ENCODE data around the gene NR4A1.

Gene NR4A1

DNA sequence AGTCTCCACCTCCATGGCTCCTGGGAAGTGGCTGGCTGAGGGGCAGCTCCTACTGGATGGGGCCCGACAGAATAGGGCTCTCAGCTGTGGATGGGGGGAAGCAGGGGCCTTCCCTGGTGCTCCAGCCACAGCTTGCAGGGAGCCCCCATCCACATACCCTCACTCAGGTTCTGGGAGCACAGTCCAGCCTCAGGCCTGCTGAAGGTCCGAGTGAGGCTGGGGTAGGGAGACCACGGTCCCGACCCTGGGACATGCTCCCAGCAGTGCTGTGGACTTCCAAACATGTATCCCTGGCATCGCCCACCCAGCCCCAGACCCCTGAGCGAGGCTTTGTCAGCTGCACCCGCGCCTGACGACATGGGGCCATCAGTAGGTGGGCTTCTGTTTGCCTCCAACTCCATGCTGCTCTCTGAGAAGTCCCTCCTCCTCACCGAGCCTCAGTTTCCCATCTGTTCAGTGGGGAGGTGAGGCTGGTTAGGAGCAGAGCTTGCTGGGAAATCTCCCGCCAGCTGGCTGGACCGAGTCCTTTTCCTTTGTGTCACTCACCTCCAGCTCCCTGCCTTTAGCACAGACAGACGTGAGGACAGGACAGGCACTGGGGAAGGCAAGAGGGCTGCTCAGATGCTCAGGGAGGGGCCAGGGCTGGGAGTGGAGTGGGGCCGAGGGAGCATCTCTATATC is 9.4 kb downstream of the NR4A1 start:
- no peak for DNase-seq

DNA sequence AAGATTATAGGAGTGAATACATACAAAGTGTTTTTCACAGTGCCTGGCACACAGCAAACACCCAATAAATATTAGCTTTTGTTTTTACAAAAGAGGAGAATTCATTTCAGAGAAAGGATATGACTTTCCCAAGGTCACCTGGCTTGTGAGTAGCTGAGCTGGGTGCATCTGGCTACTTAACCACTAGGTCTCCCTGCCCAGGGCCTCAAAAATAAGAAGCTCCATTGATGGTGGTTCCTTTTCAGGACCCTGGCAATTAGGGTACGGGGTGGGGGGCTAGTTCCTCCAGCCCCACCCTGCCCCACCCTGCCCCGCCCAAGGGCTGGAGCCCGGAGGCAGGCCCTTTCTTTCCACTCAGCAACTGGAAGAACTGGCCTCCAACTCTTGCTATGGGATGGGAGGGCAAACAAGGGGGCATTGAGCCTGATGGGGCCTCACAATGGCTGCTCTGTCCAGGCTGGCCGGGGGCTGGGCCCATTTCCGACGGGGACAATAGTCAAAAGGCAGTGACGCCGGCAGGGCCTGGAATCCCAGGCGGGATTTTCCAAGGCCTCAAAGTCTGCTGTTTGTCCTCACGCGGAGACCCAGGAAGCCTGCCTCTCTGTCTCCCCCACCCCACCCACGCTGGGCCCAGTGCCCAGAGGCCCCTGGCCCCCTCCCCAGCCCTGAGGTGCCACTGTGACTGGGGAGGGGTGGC is 10.4 kb downstream of the NR4A1 start:
- DNase-seq = no peak

DNA sequence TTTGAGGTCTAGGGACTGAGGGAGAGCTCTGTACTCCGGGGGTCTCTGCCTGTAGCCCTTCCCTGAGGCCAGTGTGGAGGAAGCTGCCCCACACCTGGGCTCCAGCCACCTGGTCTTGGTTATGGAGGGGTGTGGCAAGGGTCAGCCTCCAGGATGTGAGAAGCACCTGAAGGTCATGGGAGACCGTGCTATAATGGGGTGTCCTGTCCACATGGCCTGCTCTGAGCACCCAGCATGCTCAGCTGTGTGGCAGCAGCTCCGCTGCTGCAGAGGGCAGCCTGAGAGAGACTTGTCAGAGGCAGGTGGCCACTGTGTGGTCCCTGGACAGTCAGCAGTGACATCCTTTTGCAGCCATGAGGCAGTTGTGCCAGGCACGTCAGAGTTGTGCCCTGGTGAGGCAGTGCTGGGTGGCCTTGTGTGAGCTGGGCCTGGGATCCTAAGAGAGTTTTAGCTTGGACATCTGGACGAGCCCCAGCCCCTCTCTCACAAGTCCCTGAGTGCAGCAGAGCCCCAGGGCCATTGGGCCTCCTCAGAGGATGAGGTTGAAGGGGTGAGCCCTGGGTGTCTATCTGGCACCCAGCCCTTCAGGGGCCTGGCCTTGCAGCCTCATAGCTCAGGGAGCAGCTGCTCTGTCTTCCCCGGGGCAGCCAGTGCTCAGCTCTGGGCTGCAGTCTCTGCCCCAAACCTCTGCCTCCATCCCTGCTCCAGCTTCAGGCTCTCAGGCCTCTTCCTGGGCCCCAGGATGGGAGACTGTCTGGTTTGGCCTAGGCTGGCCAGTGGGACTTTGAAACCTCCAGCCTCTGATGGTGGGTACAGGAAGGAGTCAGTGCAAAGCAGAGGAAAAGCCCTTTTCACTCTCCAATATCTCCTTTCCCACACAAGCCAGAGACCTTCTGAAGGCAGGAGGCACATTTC is 11.2 kb downstream of the NR4A1 start:
- no peak for DNase-seq

DNA sequence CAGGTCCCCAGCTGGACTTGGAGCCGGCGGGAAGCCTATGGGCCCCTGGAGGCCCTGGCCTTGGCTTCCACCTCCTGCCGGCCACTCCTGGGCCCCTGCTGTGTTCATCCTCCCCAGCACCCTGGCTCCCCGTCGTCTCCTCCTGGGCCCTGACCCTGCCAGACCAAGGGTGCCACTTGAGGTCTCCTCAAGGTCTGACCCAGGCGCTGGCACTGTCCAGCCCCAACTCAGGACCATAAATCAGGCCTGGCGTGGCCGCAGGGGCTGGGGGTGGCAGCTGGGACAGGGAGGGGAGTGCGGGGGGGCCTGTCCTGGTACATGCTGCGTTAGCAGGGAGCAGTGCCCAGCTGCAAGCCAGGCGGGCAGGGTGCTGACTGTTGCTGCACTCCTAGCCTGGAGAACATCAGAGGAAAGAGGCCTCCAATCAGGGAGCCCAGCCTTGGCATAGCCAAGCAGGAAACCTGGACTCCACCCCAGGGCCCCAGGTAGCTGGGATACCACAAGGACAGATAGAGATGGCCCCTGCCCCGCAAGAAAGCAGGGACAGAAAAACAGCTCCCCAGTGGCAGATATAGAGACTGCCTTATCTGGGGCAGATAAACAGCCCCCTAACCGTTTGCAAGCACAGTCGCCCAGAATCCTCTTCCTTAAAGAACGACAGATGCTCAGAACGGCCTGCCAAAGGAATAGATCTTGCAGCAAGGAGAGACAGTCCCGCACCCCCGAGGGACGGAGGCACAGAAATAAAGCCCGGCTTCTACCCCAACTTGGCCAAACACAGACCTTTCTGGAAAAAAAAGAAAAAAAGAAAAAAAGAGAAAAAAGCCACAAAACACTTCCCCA is 12.1 kb downstream of the NR4A1 start:
- peak; percentile 62 for DNase-seq

DNA sequence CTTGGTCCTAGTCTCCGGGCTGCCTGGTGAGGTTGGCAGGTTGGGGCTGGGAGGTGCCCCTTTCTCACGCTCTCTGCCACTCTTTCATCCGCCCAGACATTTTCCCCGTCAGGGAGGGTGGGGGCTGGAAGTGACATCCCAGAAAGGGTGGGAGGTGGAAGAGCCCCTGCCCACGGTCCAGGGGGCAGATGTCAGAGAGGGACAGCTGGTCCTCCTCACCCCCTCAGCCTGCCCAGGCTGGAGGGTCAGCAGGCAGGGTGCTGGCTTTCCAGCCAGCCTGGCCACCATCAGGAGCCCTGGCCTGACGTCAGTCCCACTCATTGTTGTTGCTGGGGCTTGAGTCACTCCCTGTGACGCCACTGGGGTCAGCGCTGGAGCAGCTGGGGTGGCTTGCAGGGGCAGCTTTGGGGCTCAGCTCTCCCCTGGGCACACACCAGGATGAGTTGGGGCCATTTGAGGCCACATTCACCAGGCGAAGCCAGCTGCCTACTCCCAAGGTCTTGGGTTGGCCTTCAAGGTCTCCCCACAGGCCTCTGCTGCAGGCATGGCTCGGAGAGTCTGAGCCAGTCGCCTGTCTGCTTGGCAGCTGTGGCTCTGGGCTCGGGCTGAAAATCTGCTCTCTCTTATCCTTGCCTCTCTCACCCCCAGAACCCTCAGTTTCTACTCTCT is 12.9 kb downstream of the NR4A1 start:
- no peak for DNase-seq

DNA sequence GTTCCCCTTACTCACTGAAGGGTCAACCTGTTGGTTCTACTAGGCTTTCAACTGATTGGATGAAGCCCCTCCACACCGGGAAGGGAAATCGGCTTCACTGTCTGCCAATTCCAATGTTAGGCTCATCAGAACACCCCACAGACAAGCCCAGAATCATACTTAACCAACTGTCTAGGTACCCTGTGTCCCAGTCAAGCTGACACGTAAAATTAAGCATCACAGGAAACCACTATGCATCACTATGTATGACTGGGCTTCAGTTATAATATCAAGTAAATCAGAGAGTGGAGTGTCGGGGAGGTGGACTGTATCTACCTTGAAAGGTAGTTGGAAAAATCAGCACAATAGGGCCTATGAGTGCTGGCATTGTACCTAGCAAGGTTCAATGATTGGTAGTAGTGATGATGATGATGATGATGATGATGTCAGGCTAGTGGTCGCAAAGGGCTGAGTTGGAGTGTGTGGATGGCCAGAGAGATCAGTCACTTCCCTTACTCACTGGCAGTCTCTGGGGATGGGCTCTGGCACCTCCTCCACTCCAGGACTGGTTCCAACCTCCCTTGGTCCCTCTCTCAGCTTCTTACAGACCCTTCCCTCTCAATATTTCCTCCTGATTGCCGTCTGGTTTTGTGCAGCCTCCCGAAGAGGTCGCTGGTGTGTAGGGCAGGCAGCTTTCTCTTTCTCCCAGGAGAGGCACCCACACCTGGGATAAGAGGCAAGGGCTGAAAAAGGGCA is 15.3 kb downstream of the NR4A1 start:
- no peak for DNase-seq

DNA sequence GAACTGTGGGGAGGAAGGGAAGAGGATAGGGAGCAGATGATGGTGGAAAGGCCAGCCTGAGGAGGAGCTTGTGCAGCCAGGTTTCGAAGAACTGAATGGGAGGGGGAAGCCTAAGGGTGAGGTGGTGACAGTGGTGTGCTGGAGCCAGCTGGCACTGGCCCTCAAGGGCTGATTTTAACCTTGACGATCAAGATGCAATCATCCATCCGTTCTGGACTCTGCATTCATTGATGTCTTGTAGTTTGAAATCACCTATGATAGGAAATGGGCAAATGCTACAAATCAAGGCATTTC is 15.8 kb downstream of the NR4A1 start:
- no peak for DNase-seq

DNA sequence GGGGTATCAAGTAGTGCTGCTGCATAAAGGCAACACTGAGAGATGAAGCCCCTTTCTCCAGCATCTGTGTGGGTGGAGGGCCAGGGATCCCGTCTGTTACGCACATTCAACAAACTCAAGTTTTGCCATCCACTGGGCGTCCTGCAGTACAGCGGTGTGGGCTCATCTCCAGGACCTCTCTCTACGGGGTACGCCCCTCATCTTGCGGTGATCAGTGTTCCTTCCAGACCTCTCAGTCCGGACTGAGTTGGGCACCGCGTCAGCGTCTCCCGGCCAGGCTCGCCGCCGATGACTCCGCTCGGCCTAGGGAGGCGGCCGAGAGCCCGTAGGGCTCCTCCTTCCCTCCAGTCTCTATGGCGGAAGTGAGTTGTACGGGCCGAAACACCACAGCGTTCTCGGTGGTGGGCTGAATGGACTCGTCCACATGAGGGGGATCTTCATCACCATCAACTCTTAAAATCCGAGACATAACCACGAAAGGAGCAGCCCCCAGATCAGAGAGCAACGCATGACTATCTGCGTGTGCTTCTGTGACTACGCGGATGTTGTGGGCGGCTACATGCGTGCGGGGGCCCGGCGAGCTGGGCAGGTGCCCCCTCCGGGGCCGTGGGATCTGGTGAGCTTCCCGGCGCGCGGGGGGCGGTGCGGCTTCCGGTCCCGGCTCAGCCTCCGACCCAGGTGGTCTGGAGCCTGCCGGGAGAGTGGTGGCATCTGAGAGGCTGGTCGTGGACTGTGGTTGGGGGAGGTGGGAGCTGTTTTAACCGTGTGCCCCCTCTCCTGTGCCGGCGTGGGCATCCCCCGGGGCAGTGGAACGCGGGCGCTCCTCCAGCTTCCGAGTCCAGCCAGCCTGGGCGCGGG is 18.3 kb downstream of the NR4A1 start, which contains the start of gene ATG101:
TSS of gene ATG101 (plus strand) at position 652 of the 858 bp plus-strand sequence. CDS start 3,673 bp downstream, outside the sequence.
- DNase-seq = peak; percentile 98

DNA sequence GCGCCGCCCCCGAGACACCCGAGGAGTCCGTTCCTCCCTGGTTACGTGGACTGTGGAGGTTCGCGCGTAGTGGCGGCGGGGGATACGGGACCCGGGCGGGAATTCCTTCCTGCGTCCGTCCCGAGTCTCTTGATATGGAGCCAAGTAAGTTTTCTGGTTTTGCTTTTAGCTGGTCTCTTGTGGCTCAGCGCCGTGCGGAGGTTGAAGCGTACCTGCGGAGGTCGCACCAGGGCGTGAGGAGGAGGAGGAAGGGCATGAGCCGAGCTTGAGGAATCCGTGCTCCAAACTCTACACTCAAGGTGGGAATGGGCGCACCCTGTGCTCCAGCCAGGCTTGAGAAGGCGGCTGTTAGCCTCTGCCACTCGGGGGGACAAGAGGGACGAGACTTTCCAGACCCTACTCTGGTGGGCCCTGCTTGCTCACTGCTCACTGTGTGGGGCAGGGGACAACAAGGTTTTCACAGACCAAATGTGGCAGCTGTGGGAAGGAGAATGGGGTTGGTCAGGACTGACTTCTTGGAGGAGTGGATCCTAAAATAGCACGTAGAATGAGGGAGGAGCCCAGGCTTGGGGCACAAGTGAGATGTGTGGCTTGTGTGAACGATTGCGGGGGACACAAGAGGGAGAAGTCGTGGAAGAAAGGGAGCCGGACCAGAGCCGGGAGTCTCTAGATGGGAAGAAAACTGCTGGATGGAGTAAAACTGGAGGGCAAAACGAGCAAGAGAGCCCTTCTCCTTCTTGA is 19.1 kb downstream of the NR4A1 start:
- DNase-seq = peak; percentile 28

DNA sequence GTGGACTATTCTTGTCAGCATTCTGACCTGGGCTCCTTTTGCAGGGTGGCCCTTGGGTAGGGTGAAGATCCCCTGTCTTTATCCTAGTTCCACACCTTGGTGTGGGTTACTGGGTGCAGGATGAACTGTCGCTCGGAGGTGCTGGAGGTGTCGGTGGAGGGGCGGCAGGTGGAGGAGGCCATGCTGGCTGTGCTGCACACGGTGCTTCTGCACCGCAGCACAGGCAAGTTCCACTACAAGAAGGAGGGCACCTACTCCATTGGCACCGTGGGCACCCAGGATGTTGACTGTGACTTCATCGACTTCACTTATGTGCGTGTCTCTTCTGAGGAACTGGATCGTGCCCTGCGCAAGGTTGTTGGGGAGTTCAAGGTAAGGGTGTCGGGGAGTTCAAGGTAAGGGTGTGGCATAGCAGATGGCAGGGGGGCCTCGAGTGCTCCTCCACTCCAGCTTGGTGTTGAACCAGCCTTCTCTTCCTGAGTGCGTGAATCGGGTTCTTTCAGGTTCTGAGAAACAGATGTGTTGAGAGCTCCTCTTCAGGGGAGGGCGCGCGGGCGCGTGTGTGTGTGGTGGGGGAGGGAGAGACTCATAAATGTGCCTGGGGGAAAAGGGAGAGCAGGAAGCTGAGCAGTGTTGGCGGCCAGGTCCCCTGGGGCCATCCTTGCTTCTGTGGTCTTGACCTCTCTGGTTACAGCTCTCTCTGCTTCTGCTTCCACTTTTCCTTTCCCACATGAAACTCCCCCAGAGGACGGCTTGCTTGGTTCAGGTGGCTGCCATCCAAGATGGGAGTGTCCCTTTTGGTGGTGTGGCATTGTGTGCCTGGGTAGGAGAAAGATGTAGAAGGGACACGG is 22.5 kb downstream of the NR4A1 start:
- no peak for DNase-seq

DNA sequence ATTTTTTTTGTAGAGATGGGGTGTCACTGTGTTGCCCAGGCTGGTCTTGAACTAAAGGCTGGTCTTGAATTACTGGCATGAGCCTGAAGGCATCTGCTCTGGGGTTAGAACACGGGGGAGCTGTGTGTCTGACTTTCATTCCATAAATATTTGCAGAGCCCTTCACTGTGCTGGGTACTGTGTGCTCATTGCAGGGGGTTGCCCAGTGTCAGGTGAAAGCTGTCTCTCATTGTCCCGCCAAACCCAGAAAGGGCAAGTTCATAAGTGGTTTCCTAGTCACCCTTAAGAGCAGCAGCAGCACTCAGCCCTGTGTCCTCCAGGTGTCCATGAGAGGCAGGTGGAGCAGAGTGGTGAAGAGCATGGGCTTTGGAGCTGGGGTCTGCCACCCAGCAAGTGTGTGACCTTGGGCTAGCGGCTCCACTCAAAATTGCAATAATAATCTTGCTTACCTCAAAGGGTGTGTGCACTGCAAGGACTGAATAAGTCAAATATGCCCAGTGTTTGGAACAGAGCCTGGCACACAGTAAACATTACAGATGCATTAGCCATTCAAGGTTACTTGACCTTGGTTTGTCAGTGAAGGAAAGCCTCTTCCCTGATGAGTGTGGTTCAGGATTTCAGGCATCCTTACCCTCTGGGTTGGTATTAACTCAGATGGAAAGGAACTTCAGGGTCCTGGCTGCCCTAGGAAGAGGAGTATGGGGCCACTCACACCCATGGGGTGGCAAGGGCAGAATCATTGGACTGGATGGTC is 23.9 kb downstream of the NR4A1 start:
- DNase-seq = no peak

DNA sequence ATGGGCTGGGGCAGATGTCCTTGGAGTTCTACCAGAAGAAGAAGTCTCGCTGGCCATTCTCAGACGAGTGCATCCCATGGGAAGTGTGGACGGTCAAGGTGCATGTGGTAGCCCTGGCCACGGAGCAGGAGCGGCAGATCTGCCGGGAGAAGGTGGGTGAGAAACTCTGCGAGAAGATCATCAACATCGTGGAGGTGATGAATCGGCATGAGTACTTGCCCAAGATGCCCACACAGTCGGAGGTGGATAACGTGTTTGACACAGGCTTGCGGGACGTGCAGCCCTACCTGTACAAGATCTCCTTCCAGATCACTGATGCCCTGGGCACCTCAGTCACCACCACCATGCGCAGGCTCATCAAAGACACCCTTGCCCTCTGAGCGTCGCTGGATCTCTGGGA is 25.6 kb downstream of the NR4A1 start:
- DNase-seq = no peak

DNA sequence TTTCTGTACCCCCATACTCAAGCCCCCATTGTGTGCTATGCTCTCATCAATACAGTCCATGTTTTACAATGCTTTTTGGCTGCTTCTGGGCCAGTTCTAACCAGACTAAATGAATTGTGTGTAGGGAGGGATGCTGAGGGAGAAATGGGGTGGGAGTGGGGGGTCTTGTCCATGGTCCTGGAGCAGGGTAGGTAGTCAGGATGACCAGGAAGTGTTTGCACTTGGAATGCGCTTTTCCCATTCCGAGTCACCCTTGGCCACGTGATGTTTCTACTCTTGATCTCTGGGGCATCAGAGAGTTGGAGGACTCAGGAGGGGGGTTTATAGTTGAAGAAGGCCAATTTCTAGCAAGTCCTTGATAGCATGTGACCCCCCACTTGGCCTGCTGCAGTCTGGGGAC is 27.0 kb downstream of the NR4A1 start:
- DNase-seq = no peak

DNA sequence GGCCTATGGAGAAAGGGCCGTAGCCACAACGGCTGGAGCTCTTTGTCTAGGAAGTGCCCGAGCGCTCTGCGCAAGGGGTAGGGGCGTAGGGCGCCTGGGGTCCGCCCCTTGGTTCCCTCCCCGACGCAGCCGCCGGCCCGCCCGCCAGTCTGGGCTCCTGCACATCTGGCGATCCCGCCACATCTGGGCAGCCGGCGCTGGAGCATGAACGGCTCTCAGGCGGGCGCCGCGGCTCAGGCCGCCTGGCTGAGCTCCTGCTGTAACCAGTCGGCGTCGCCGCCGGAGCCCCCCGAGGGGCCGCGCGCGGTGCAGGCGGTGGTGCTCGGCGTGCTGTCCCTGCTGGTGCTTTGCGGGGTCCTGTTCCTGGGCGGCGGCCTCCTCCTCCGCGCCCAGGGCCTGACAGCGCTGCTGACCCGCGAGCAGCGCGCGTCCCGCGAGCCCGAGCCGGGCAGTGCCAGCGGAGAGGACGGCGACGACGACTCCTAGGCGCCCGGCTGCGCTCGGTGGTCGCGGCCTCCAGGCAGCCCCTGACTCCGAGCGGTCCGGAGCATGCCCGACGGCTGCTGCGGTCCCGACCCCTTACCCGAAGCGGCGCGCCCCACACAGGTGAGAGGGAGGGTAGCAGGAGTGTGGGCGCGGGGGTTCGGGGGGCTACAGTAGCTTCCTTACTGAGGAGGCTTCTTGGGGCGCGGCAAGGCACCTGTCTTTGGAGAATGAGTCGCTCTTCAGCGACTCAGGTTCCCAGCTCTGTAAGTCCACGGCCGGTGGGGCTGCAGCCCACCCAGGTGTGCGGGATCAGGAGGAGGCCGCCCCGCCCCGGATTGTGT is 28.5 kb downstream of the NR4A1 start, which contains the start of gene SMIM41:
TSS of gene SMIM41 (plus strand) at position 129 of the 827 bp plus-strand sequence. CDS start at position 205, 76 bp downstream.
- no peak for DNase-seq

DNA sequence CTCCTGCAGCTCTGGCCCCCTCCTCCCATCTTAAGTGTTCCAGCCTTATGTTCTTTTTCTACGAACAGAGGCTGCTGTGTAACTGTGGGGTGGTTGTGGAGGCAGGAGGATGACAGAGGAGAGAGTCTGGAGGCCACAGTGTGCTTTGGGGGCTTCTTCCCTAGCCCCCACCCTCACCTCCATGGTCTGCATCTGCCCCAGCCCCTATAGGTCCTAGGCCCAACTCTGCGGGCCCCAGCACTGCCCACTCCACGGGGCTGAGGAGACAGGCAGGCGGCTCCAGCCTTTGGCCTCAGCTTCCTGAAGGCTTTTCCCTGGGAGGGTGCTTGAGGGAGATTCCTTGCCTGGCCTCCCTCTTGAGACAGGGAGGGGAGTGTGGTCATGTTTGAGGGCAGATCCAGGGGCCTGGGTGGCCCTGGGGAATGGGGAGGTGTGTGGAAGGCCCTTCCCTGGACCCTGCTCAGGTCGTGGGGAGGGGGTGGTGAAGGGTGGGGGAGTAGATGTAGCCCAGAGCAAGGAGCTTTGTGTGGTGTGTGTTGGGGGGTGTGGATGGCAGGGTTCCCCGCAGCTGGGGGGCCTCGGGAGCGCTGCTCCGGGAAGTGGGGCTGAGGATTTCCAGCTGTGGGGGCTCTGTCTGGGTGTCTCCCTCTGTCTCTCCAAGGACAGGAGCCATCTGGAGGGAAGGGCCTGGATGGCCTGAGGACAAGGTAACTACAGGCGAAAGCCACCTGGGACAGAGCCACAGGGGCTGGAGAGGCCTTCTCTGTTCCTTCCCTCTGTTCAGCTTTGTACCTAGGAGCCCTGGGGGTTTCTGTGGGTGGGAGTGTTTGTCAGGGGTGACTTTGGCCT is 29.4 kb downstream of the NR4A1 start:
- DNase-seq = no peak

DNA sequence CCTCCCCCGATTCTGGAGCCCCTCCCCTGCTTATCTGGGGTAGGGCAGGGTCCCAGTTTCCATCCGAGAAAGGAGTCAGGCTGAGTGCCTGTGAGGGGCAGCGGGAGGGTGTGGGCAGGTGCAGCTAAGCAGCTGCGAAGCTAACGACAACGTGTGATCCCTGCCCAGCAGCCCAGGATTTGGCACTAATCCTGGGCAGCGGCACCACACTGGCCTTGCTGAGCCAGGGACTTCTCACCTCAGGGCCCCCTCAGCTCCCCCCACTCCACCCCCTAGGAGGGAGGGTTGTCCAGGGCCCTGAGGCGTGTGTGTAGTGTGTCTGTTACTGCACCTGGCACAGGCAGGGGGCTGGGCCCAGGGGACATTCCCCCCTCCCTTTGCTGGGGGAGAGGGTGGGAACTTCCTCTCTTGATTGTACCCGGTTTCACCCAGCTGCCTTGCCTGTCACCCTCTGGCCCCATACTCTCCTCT is 30.1 kb downstream of the NR4A1 start:
- no peak for DNase-seq
